GM12878 (cell line): ENCODE data around the gene TMEM171. TPM values are rescaled to one million over a fixed set of nuclear protein-coding genes. Genes with fewer than 3 reads are reported as not detected.
A peak's percentile ranks its signal among the peaks of the same experiment; 100 is the strongest.

Experiments used
- ATF7 ChIP-seq: fragments of 450-650 bp; IDR thresholded peaks from 2 replicates; pipeline ENCODE4 v1.6.1; 2016; ENCODE audit warnings: low read depth, mild to moderate bottlenecking
- BACH1 ChIP-seq: fragments of 450-650 bp; IDR thresholded peaks from 2 replicates; pipeline ENCODE4 v1.6.1; 2017; ENCODE audit warnings: mild to moderate bottlenecking, borderline replicate concordance
- BCLAF1 ChIP-seq: fragments of 450-650 bp; IDR thresholded peaks from 2 replicates; pipeline ENCODE4 v1.6.1; 2017; ENCODE audit warnings: antibody characterized with exemption, mild to moderate bottlenecking, moderate library complexity
- CBFB ChIP-seq: IDR thresholded peaks from 2 replicates; pipeline ENCODE4 v1.6.1; 2016; ENCODE audit warnings: antibody characterized with exemption, low read depth
- CEBPB ChIP-seq, 2 experiments: fragments of 150-350 bp in 1 of 2; IDR thresholded peaks; 2 replicates each; pipeline ENCODE4 v1.6.1; 2012 to 2014; ENCODE audit warnings: low read depth in 2 of 2, low read length in 2 of 2, borderline replicate concordance in 1 of 2, inconsistent platforms in 1 of 2
- CTCF ChIP-seq, 3 experiments: IDR thresholded peaks in 2 of 3; conservative IDR thresholded peaks in 1 of 3; 2 replicates each; pipeline ENCODE4 v1.5.1; 2011; ENCODE audit warnings: low read depth in 3 of 3, low read length in 3 of 3, mild to moderate bottlenecking in 3 of 3, control low read depth in 2 of 3, moderate library complexity in 2 of 3, inconsistent platforms in 1 of 3, mixed read lengths in 1 of 3; ENCODE audit not compliant: control insufficient read depth in 2 of 3, insufficient read depth in 1 of 3; ENCODE audit errors: extremely low read depth in 1 of 3
- CUX1 ChIP-seq: IDR thresholded peaks from 2 replicates; pipeline ENCODE4 v1.6.1; 2012; ENCODE audit warnings: improper control_type of control experiment, low read depth, low read length; ENCODE audit not compliant: insufficient replicate concordance
- HSF1 ChIP-seq: fragments of 150-350 bp; IDR thresholded peaks from 2 replicates; pipeline ENCODE4 v1.6.1; 2014; ENCODE audit warnings: mild to moderate bottlenecking, low read depth, low read length
- JUNB ChIP-seq: IDR thresholded peaks from 2 replicates; pipeline ENCODE4 v1.6.1; 2016; ENCODE audit warnings: antibody characterized with exemption, mild to moderate bottlenecking
- NFIC ChIP-seq: IDR thresholded peaks from 2 replicates; pipeline ENCODE4 v1.6.1; 2012; ENCODE audit warnings: low read depth, mild to moderate bottlenecking, inconsistent platforms, low read length, moderate library complexity
- POLR2A ChIP-seq: IDR thresholded peaks from 2 replicates; pipeline ENCODE4 v1.6.1; 2011; ENCODE audit warnings: low read depth, mild to moderate bottlenecking, low read length
- RAD51 ChIP-seq: fragments of 450-650 bp; IDR thresholded peaks from 2 replicates; pipeline ENCODE4 v1.6.1; 2016; ENCODE audit warnings: moderate library complexity, mild to moderate bottlenecking, inconsistent platforms
- RUNX3 ChIP-seq: IDR thresholded peaks from 2 replicates; pipeline ENCODE4 v1.6.1; 2012; ENCODE audit warnings: low read length, inconsistent platforms
- SPI1 ChIP-seq: IDR thresholded peaks from 2 replicates; pipeline ENCODE4 v1.6.1; 2011; ENCODE audit warnings: low read depth, mild to moderate bottlenecking, low read length, moderate library complexity, borderline replicate concordance; ENCODE audit not compliant: insufficient read depth
- TAF1 ChIP-seq: IDR thresholded peaks from 2 replicates; pipeline ENCODE4 v1.6.1; 2011; ENCODE audit warnings: mild to moderate bottlenecking, low read depth, low read length, borderline replicate concordance
- TCF7 ChIP-seq: IDR thresholded peaks from 2 replicates; pipeline ENCODE4 v1.6.1; 2014; ENCODE audit warnings: antibody characterized with exemption, borderline replicate concordance
- ZBTB33 ChIP-seq: fragments of 450-650 bp; IDR thresholded peaks from 2 replicates; pipeline ENCODE4 v1.6.1; 2017; ENCODE audit warnings: mild to moderate bottlenecking
- ZNF217 ChIP-seq: fragments of 450-650 bp; IDR thresholded peaks from 2 replicates; pipeline ENCODE4 v1.6.1; 2017; ENCODE audit warnings: antibody characterized with exemption, mild to moderate bottlenecking
- polyA plus RNA-seq, 11 experiments: library from polyadenylated mRNA; depleted of rRNA in 4 of 11; unstranded in 6 of 11; stranded (reverse) in 5 of 11; fragments of >200 nt; fragmentation: Nextera tagmentation in 4 of 11; fragmentation: Illumina TruSeq in 1 of 11; extraction: Ambion mirVana in 4 of 11; extraction: Trizol in 1 of 11; gene quantifications; 1 replicate in 1 of 11; 2 replicates in 10 of 11; pipeline versions ENCODE4 v1.2.1 to v1.2.3, GENCODE V29; 2011 to 2016; ENCODE audit warnings: inconsistent platforms in 2 of 11, missing spikeins in 2 of 11, low read depth in 1 of 11
- total RNA-seq, 4 experiments: library from RNA; depleted of rRNA in 3 of 4; stranded (reverse); fragments of >200 nt in 3 of 4; fragmentation: Illumina TruSeq in 1 of 4; extraction: Trizol in 1 of 4; gene quantifications; 2 replicates each; pipeline versions ENCODE4 v1.2.1 to v1.2.3, GENCODE V29; 2013 to 2021

Gene TMEM171
- total and polyA plus RNA-seq, 10 of the 15 experiments (the other 5 are each of a cell fraction or from before 2014, with no cell fraction given): not detected

GRCh38 chr5:73160239-73160671 is 39.9 kb downstream of the TMEM171 start (continued):
- TF ChIP-seq ZNF217: peak; percentile 88
- TF ChIP-seq BACH1: 0 out of 2 replicates have a peak, but pooled peaks have one; percentile 20
- peak; percentile 100 for TF ChIP-seq RUNX3
- TF ChIP-seq JUNB: peak; percentile 81
- TF ChIP-seq TAF1: no peak
- TF ChIP-seq TCF7: peak; percentile 89
- peak; percentile 86 for TF ChIP-seq ATF7
- TF ChIP-seq BCLAF1: no peak
- peak; percentile 79 for TF ChIP-seq CUX1
- TF ChIP-seq HSF1: no peak
- peak; percentile 52 for TF ChIP-seq SPI1
- peak; percentile 96 for TF ChIP-seq CBFB
- no peak for TF ChIP-seq ZBTB33
- peak; percentile 92 for TF ChIP-seq NFIC
- no peak for TF ChIP-seq RAD51
- TF ChIP-seq POLR2A: no peak
- no peak for TF ChIP-seq CTCF (IDR thresholded peaks at IDR 0.05 in 2 of 3, conservative IDR thresholded peaks at IDR 0.05 in 1 of 3; ENCODE audit: control insufficient read depth in 2 of 3, extremely low read depth in 1 of 3, insufficient read depth in 1 of 3, low read depth in 3 of 3, low read length in 3 of 3)
- TF ChIP-seq CEBPB (IDR thresholded peaks at IDR 0.05; ENCODE audit: borderline replicate concordance in 1 of 2, low read depth in 2 of 2, low read length in 2 of 2): peak in 1 of 2 experiments; percentile 84; a peak in 2 of 4 replicates
